ENCODE measurements around the gene FBRSL1. TPM values are rescaled to one million over a fixed set of nuclear protein-coding genes. Genes with fewer than 3 reads are reported as not detected.

Gene FBRSL1
- total and polyA plus RNA-seq, 2 donors from 2014 or later: 23.8 to 44.7 TPM

GRCh38 chr12:132496710-132497109 is 6.8 kb downstream of the FBRSL1 start:
- no peak for TF ChIP-seq CTCF (IDR thresholded peaks at IDR 0.05; ENCODE audit: borderline replicate concordance, extremely low read depth, insufficient read depth)
- no peak for DNase-seq
- intact Hi-C loops (cut with DNase I): no loop called here
- no peaks in the 10 kb centered on the region for H3K9me3 ChIP-seq (ENCODE audit: control insufficient read depth in 2 of 3, insufficient read depth in 1 of 3, low read length in 3 of 3)
- no peak overlapping the region for H3K9ac ChIP-seq (ENCODE audit: low read length in 3 of 3)
- H3K27me3 ChIP-seq (ENCODE audit: control insufficient read depth, insufficient read depth, low read length): no peaks in the 10 kb centered on the region
- no peaks in the 10 kb centered on the region for H3K36me3 ChIP-seq (ENCODE audit: control insufficient read depth in 2 of 3, insufficient read depth in 3 of 3, low read length in 3 of 3)
- no peak overlapping the region for H3K4me3 ChIP-seq (ENCODE audit: low read length in 3 of 3)
- H3K4me1 ChIP-seq (ENCODE audit: control insufficient read depth in 2 of 3, insufficient read depth in 2 of 3, low read depth in 1 of 3, low read length in 3 of 3): peaks cover 0 to 80% (median 47%) of the 10 kb centered on the region in 3 donors
- H3K27ac ChIP-seq (ENCODE audit: low read depth in 2 of 2, low read length in 2 of 2): no peak overlapping the region
- FAIRE-seq: no peak

GRCh38 chr12:132497514-132498405 is 7.8 kb downstream of the FBRSL1 start:
- intact Hi-C loops (cut with DNase I): no loop called here
- TF ChIP-seq CTCF (IDR thresholded peaks at IDR 0.05; ENCODE audit: borderline replicate concordance, extremely low read depth, insufficient read depth): no peak
- no peak for FAIRE-seq
- Histone ChIP-seq H3K4me3 (ENCODE audit: low read length in 3 of 3) (no peak overlapping the region), H3K27me3 (ENCODE audit: control insufficient read depth, insufficient read depth, low read length) (no peaks in the 10 kb centered on the region), H3K9me3 (ENCODE audit: control insufficient read depth in 2 of 3, insufficient read depth in 1 of 3, low read length in 3 of 3) (no peaks in the 10 kb centered on the region), H3K4me1 (ENCODE audit: control insufficient read depth in 2 of 3, insufficient read depth in 2 of 3, low read depth in 1 of 3, low read length in 3 of 3) (peaks cover 0 to 78% (median 36%) of the 10 kb centered on the region in 3 donors), H3K9ac (ENCODE audit: low read length in 3 of 3) (no peak overlapping the region), H3K27ac (ENCODE audit: low read depth in 2 of 2, low read length in 2 of 2) (no peak overlapping the region), H3K36me3 (ENCODE audit: control insufficient read depth in 2 of 3, insufficient read depth in 3 of 3, low read length in 3 of 3) (no peaks in the 10 kb centered on the region)
- DNase-seq: no peak

DNA sequence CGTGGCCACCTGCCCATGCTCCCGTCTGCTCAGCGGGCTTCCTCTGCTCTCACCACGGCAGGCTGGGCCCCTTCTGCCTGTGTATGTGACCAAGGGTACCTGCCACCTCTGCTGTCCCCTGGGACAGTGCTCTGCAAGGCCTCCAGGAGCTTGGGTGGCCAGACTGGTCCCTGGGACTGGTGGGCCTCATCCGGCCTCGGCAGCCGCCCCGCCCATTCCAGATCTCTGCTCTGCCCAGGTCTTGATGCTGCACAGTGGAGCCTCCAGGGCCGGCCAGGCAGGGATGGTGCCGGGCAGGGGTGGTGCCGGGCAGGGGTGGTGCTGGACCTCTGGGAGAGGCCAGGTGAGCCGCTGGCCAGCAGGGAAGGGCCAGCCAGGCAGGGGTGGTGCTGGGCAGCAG is 9.0 kb downstream of the FBRSL1 start:
- Histone ChIP-seq H3K36me3 (ENCODE audit: control insufficient read depth in 2 of 3, insufficient read depth in 3 of 3, low read length in 3 of 3) (no peaks in the 10 kb centered on the region), H3K4me1 (ENCODE audit: control insufficient read depth in 2 of 3, insufficient read depth in 2 of 3, low read depth in 1 of 3, low read length in 3 of 3) (peaks cover 0 to 77% (median 25%) of the 10 kb centered on the region in 3 donors), H3K4me3 (ENCODE audit: low read length in 3 of 3) (no peak overlapping the region), H3K9me3 (ENCODE audit: control insufficient read depth in 2 of 3, insufficient read depth in 1 of 3, low read length in 3 of 3) (no peaks in the 10 kb centered on the region), H3K27ac (ENCODE audit: low read depth in 2 of 2, low read length in 2 of 2) (no peak overlapping the region), H3K27me3 (ENCODE audit: control insufficient read depth, insufficient read depth, low read length) (no peaks in the 10 kb centered on the region), H3K9ac (ENCODE audit: low read length in 3 of 3) (no peak overlapping the region)
- no peak for DNase-seq
- no peak for FAIRE-seq
- no peak for TF ChIP-seq CTCF (IDR thresholded peaks at IDR 0.05; ENCODE audit: borderline replicate concordance, extremely low read depth, insufficient read depth)
- intact Hi-C loops (cut with DNase I): no loop called here
